ENCODE results near the gene ZNF780B.
A peak's percentile ranks its signal among the peaks of the same experiment; 100 is the strongest.
"Not testable (repeated sequence)": the region's sequence is repeated elsewhere in the genome, so short reads cannot be mapped to it uniquely, and the experiment has no call there.

The ZNF780B gene

DNA sequence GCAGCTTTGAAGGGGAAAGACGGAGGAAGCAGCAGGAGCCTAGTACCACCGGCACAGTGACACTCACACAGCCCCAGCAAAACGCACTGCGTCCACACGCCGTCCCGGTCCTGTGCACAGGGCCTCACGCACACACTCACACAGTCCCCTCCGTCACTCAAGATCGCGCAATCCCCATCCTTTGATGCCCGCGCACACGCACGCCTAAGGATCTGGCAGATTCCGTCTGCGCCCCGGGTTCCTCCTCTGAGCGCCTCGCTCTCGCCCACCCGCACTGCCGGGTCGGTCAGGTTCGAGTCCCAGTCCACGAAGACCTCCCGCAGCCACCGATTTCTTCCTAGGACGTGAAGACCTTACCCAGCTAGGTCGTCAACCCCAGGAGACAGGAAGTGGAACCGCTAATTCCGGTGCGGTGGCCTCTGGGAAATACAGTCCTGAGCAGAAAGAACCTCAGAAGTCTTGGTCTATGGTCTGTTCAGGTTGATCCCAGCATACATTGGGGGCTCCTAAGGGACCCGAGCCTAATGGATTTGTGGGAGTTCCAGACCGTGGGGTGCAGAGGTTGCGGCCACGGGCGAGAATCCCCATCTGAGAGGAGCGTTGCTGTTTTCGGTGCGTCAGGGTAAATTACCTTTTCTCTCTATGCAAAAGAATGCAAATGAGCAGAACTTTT is at the start of gene ZNF780B:
Gene ZNF780B (minus strand): TSS at position 400 of the 673 bp plus-strand sequence. CDS start 5,899 bp downstream, outside the sequence.
- peak; percentile 71 for DNase-seq

DNA sequence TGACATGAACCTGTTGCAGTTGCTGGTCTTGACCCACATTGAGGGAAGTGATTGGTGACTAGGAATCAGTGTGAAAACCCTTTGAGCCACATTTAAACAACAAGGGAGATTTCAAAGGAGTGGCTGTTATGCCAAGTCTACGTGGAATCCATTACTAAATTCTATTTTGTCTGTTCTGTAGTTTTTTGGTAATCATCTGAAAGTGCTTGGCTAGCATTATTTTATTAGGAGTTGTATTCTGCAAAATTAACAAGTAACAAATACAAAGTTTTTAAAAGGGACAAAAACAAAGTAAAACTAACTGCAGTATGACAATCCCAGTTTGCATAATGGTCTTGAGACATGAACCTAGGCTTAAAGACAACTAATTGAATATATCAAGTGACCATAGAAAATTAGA is 48.7 kb upstream of the ZNF780B start:
- DNase-seq: no peak

DNA sequence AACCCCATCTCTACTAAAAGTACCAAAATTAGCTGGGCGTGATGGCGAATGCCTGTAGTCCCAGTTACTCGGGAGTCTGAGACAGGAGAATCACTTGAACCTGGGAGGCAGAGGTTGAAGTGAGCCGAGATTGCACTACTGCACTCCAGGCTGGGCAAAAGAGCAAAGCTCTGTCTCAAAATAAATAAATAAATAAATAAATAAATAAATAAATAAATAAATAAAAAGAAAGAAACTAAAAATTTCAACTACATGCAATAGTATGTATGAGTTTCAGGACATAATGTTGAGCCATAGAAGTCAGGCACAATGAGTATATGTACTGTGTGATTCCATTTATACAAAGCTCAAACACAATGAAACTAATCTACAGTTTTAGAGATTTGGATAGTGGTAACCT is 47.6 kb upstream of the ZNF780B start:
- DNase-seq: no peak

DNA sequence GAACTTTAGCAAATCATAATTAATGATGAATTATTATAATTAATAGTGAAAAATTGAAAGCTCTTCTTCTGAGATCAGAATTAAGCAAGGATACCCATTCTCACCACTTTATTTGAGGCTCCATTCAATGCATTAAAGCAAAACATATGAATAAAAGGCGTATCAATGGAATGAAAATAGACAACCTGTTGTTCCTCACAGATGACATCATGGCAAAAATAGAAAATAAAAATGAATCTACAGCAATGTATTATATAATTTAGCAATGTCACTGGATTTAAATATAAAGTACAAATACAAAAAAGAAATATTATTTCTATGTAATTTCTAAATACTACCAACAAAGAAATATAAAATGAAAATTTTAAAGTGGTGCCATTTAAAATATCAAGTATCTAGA is 45.8 kb upstream of the ZNF780B start:
- DNase-seq: no peak

DNA sequence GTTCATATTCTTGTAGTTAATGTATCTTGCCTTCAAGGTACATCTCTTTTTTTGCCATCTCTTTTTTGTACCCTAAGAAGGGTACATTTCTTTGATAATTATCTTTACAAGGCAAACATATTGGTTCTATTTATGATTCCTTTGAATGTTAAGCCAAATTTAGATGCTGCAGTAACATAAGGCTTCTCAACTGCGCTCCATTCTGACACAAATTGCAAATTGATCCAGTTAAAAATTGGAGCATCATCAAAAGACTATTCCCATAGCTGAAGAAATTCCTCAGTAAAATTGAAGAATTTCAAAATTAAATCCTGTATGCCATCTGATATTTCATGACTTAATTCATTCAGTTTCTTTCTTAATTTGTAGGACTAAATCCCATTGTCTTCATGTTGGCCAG is 37.4 kb upstream of the ZNF780B start:
- no peak for DNase-seq

DNA sequence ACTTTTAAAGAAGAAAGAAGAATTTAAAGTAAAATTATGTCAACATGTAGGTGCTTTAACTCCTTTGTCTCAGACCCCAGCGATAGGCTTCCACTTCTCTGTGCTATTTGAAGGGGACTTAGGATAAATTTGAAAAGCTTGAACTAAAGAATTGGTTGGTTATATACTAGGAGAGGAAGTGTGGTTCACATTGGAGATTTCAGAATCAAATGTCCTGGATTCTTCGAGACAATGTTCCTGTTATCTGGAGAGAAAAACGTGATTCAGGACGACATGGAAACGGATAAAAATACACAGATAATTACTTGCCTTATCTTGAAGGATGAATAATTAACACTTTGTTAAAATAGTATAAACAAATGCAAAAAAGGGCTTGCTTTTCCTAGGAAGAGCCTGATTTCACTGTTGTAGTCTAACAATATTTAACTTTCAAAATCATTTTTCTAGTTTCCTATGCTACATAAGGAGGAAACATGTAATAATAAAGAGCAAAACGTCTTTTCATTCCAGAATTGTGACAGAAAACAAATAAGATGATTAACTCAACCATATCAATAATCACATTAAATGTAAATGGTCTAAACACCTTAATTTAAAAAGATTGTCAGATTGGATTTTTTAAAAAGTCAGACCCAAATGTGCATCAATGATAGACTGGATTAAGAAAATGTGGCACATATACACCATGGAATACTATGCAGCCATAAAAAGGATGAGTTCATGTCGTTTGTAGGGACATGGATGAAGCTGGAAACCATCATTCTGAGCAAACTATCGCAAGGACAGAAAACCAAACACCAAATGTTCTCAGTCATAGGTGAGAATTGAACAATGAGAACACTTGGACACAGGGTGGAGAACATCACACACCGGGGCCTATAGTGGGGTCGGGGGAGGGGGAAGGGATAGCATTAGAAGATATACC is 35.4 kb upstream of the ZNF780B start:
- no peak for DNase-seq

DNA sequence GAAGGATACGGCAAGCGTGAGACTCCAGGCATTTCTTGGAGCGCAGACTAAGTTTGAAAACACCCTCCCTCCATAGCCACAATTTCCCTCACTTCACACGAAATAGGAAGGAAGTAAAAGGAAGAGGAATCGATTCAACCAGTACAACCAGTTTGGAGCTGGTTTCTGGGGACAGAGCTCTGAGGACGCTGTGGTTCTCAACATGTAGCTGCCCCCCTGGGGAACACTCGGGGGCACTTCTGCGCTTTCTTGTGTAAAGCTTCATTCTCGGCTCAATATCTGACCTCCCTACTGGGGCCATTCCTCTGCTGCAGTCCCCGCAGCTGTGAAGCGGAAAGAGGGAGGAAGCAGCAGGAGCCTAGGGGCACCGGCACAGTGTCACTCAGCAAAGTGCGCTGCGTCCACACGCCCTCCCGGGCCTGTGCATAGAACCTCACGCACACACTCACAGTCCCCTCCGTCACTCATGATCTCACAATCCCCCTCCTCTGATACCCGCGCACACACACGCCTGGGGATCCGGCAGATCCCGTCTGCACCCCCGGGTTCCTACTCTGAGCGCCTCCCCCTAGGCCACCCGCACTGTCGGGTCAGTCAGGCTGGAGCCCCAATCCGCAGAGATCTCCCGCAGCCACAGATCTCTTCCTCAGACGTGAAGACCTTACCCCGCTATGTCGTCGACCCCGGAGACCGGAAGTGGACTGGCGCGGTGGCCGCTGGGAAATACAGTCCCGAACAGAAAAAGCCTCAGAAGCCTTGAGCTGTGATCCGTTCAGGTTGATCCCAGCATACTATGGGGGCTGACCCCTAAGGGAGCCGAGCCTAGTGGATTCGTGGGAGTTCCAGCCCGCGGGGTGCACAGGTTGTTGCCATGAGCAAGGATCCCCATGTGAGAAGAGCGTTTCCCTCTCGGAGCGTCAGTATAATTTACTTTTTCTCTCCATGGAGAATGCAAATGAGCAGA is 34.5 kb upstream of the ZNF780B start, which contains the start of gene ZNF780A:
Gene ZNF780A (minus strand): TSS at position 703 of the 964 bp plus-strand sequence. CDS start 6,190 bp downstream, outside the sequence.
- DNase-seq: peak; percentile 79

DNA sequence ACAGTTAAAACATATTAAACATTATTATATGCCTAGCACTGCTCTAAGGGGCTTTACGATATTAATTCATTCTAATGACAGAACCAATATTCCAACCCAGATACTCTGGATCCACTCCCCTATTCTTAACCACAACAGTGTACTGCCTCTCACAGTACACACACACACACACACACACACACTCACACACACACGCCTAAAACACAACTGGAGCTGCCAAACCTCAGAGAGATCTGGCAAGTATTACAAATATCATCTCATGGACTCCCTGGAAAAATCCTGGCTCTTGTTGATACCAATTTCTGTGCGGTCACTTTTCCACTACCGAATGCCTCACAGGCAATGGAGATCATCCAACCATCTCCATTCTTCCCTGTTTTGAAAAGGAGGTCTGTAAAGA is 33.4 kb upstream of the ZNF780B start:
- DNase-seq: peak; percentile 23

DNA sequence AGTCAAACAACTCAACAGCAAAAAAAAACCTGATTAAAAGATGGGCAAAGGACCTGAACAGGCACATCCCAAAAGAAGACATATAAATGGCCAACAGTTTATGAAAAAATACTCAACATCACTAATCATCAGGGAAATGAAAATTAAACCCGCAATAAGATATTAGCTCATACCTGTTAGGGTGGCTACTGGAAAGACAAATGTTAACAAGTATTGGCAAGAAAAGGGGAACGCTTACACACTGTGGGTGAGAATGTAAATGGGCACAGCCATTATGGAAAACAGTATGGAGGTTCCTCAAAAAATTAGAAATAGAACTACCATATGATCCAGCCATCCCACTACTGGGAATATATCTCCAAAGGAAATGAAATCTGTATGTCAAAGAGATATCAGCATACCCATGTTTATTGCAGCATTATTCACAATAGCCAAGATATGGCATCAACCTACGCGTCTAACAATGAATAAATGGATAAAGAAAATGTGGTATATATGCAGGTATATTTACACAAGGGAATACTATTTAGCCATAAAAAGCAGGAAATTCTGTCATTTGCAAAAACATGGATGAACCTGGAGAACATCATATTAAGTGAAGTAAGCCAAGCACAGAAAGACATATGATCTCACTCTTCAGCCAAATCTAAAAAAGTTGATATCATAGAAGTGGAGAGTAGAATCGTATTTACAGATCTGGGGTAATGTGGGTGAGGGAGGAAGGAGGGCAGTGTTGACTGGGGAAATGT is 32.4 kb upstream of the ZNF780B start:
- DNase-seq: no peak

DNA sequence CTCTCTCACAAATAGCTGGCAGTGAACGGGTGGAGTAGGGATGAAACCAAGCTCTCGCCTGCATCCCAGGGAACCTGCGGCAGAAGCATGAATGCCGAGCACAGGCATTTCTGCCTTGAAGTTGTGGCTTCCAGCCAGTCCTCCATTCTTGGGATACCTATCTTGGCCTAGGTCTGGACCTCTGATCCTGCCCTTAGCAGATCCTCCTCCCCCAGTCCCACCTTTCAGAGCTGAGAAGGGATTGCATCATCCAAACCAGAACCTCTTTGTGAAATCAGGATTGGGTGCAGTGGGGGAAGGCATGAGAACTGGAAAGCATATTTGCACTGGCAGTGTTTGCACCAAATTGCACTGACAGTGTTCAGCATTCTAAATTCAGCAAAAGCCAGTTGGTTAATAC is 28.9 kb upstream of the ZNF780B start:
- no peak for DNase-seq

DNA sequence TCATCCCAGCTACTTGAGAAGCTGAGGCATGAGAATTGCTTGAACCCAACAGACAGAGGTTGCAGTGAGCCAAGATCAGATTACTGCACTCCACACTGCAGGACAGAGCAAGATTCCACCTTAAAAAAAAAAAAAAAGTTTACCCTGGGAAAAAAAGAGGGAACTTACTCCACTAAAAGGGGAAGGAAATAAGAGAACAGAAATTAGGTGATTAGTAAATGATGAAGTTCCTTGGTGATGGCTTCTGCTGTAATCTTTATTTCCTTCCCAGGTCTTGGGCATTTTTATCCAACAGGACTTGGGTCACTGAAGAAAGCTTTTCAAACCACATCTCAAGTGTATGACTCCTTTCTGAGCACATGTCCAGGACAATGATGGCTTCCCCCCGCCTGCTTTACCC is 25.4 kb upstream of the ZNF780B start:
- no peak for DNase-seq

DNA sequence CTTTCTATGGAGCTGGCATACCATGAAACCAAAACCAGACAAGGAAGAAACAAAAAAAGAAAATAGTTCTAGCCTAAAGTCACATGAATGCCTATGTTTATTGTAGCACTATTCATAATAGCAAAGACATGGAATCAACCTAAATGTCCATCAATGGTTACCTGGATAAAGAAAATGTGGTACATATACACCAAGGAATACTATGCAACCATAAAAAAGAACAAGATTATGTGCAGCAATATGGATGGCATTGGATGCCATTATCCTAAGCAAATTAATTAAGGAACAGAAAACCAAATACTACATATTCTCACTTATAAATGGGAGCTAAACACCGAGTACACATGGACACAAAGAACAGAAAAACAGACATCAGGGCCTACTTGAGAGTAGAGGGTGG is 24.3 kb upstream of the ZNF780B start:
- no peak for DNase-seq

DNA sequence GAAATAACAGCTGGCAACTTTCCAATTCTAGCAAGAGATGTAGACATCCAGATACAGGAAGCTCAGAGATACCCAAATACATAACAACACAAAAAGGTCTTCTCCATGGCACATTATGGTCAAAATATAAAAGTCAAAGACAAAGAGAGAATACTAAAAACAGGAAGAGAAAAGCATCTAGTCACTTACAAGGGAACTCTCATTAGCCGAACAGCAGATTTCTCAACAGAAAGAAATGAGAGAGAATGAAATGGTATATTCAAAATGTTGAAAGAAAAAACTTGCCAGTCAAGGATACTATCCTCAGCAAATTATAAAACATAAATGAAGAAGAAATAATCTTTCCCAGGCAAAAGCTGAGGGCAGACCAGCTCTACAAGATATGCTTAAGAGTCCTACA is 22.3 kb upstream of the ZNF780B start:
- DNase-seq: no peak

DNA sequence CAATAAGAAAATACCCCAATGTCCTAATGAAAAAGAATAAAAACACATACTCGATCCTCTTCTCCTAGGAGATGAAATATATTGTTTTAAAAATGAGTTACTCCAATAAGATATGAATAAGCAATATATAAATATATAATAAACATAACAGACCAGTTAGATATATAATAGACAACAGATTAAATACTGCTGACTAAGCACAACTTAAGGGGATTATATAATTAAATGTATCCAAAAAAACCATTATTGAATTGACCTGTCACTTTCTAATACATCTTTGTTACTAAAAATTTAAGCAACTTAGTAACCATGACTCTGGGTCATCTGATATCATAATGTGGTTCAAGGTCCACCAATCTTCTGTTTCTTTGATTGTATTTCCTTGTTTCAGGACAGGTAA is 14.0 kb upstream of the ZNF780B start:
- no peak for DNase-seq

DNA sequence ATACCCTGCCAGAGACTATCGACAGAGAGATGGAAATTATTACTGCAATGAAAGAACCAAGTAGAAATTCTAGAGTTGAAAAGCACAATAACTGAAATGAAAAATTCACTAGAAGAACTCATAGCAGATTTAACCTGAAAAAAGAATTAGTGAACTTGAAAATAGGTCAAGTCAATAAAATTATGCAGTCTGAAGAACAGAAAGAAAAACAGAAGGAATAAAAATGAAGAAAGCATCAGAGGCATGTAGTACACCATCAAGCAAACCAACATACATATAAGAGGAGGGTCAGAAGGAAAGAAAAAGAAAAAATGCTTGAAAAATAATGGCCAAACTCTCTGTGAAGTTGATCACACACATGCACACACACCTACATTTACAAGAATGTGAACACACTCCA is 3.6 kb upstream of the ZNF780B start:
- no peak for DNase-seq

DNA sequence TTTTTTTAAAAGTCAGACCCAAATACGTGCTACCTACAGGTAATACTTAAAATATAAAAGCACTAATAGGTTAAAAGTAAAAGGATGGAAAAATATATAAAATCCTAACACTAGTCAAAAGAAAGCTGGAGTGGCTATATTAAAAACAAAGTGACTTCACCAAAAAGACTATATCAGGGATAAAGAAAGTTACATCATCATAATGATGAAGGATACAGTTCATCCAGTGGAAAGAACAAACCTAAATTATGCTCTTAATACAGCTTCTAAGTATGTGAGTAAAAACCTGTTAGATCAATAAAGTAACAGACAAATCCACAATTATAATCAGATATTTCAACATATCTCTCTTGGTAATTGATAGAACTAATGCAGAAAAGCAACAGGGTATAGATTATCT is 1.1 kb upstream of the ZNF780B start:
- no peak for DNase-seq

DNA sequence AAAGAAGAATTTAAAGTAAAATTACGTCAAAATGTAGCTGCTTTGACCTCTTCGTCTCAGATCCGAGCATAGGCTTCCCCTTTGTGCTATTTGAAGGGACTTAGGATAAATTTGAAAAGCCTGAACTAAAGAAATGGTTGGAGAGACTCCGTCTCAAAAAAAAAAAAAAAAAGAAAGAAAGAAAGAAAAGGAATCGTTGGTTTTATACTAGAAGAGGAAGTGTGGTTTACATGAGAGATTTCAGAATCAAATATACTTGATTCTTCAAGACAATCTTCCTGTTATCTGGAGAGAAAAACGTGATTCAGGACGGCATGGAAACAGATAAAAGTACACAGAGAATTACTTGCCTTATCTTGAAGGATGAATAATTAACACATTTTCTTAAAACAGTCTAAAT is 474 bp upstream of the ZNF780B start:
- no peak for DNase-seq

DNA sequence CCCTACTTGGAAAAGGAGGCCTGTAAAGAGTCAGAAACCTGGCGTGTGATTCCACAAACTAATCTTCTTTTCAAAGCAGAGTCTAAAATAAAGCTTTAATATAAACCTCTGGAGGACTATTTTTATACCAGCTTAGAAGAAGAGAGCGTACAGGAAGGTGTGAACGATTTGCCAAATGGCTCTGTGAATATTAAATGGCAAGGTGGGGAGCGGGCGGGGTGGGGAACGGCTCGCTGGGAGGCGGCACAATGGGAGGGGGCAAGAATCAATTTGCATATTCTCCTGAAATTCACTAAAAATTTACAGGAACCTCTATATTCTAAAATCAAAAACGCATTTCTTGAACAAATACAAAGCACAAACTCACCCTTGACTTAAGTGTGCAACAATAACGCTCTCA is 982 bp downstream of the ZNF780B start:
- no peak for DNase-seq

DNA sequence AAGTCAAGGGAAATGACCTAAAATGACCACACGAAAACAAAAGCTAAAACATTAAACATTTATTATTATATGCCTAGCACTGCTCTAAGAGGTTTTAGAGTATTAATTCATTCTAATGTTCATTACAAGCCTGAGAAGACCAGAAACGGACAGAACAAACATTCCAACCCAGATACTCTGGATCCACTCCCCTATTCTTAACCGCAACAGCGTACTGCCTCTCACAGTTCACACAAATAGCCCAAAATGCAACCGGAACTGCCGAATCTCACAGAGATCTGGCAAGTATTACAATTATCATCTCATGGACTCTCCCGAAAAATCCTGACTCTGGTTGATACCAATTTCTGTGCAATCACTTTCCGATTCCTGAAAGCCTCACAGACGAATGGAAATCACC is 1.4 kb downstream of the ZNF780B start:
- DNase-seq: no peak

DNA sequence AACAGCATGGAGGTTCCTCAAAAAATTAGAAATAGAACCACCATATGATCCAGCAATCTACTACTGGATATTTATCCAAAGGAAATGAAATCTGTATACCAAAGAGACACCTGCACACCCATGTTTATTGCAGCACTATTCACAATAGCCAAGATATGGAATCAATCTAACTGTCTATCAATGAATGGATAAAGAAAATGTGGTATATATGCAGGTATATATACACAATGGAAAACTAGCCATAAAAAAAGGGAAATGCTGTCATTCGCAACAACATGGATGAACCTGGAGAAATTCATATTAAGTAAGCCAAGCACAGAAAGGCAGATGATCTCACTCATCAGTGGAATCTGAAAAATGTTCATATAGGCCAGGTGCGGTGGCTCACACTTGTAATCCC is 2.5 kb downstream of the ZNF780B start:
- no peak for DNase-seq

DNA sequence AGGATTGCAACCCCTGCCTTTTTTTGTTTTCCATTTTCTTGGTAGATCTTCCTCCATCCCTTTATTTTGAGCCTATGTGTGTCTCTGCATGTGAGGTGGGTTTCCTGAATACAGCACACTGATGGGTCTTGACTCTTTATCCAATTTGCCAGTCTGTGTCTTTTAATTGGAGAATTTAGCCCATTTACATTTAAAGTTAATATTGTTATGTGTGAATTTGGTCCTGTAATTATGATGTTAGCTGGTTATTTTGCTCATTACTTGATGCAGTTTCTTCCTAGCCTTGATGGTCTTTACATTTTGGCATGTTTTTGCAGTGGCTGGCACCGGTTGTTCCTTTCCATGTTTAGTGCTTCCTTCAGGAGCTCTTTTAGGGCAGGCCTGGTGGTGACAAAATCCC is 14.3 kb downstream of the ZNF780B start:
- DNase-seq: not testable (repeated sequence)

DNA sequence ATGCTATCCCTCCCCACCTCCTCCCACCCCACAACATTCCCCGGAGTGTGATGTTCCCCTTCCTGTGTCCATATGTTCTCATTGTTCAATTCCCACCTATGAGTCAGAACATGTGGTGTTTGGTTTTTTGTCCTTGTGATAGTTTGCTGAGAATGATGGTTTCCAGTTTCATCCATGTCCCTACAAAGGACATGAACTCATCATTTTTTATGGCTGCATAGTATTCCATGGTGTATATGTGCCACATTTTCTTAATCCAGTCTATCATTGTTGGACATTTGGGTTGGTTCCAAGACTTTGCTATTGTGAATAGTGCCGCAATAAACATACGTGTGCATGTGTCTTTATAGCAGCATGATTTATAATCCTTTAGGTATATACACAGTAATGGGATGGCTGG is 18.0 kb downstream of the ZNF780B start:
- DNase-seq: not testable (repeated sequence)
